Heart left ventricle (tissue), 13 donors: ENCODE measurements around the gene ZNF594.

Experiments
- CTCF ChIP-seq, 12 donors: fragments of 200-600 bp; sonication (generic) in 4 of 12; IDR thresholded peaks; one replicate each; pipeline versions ENCODE4 v1.5.0 to v1.8.0; 2018 to 2022; ENCODE audit warnings: antibody characterized with exemption in 12 of 12, mild to moderate bottlenecking in 5 of 12
- POLR2A ChIP-seq, 2 donors: fragments of 450-650 bp; IDR thresholded peaks; one replicate each; pipeline ENCODE4 v1.6.1; 2017; ENCODE audit warnings: antibody characterized with exemption in 2 of 2, mild to moderate bottlenecking in 2 of 2, moderate library complexity in 2 of 2
- donor health status: ischemic (EF 13 %, LVEDD 7.1; RV severe dilation, severe dysfunction).
- donor health status: DM: no; HTN: yes; CAD: no.
- donor health status: DM: no; HTN: no; CAD: no.
- donor health status: ischemic (EF 25% LVEDD 6.9; RV normal size, moderate dysfunction).
- donor health status: ischemic (EF 25% LVEDD 5.7; RV mildly dilated, moderate dysfunction).
- donor health status: ischemic (EF 35%, LVEDD 5.7; RV mildly dilated, moderate dysfunction).
- donor health status: nonischemic (EF 11% LVEDD 7.7; RV severe dilation, severe dysfunction).
- donor health status: DM: yes; HTN: yes; CAD: no.
- donor health status: PGD.
- donor health status: ischemic (EF 29% LVEDD 5.4; RV normal size, mild dysfunction).
- donor health status: nonischemic (EF 23%, LVEDD 6.1; RV moderate dilation, normal function).

- TF ChIP-seq CTCF (IDR thresholded peaks at IDR 0.05) (no peak), POLR2A (IDR thresholded peaks at IDR 0.05) (no peak)
Measured at GRCh38 chr17:5210091-5210490, 18.4 kb upstream of the ZNF594 start.
